H1 (cell line): ENCODE results near the gene PLEKHM3. TPM values are rescaled to one million over a fixed set of nuclear protein-coding genes. Genes with fewer than 3 reads are reported as not detected.

ENCODE experiments used
- CTCF ChIA-PET: fragments of 300-600 bp; sonication (Branson Sonifier 250); formaldehyde crosslinking; loops from one replicate; lab custom pipeline; 2021; ENCODE audit not compliant: partially characterized antibody; lab: Charles Lee
- POLR2A ChIA-PET: fragments of 300-600 bp; sonication (Branson Sonifier 250); formaldehyde crosslinking; loops from one replicate; lab custom pipeline; 2021; ENCODE audit warnings: inconsistent platforms; ENCODE audit not compliant: partially characterized antibody; lab: Charles Lee
- DNase-seq, 2 experiments: peaks; one replicate each; pipeline versions ENCODE4 v3.0.0 to v3.0.0-alpha.2; 2010 to 2022; ENCODE audit warnings: low spot score in 2 of 2, low read depth in 1 of 2, mixed read lengths in 1 of 2
- FAIRE-seq: peaks from 2 replicates; lab custom pipeline; 2011; peaks lifted over from hg19 to GRCh38; lab: Jason Lieb, UNC
- H2AFZ ChIP-seq: 2 replicates; pipeline ENCODE4 v1.8.1; 2012; ENCODE audit warnings: low read length, inconsistent platforms
- H2AK5ac ChIP-seq: 2 replicates; pipeline ENCODE4 v1.6.1; 2013; ENCODE audit warnings: low read depth, low read length
- H2BK120ac ChIP-seq: replicated peaks from 2 replicates; pipeline ENCODE3; 2013; ENCODE audit warnings: low read depth, low read length, inconsistent platforms
- H2BK12ac ChIP-seq: 2 replicates; pipeline ENCODE4 v1.6.1; 2013; ENCODE audit warnings: low read depth, low read length
- H2BK15ac ChIP-seq: 2 replicates; pipeline ENCODE4 v1.6.1; 2013; ENCODE audit warnings: low read length
- H2BK20ac ChIP-seq: 2 replicates; pipeline ENCODE4 v1.6.1; 2013; ENCODE audit warnings: low read length
- H2BK5ac ChIP-seq: 2 replicates; pipeline ENCODE4 v1.6.1; 2013; ENCODE audit warnings: low read depth, low read length
- H3K14ac ChIP-seq: 2 replicates; pipeline ENCODE4 v1.6.1; 2013; ENCODE audit warnings: inconsistent platforms; ENCODE audit not compliant: insufficient read length
- H3K18ac ChIP-seq: 2 replicates; pipeline ENCODE4 v1.6.1; 2013; ENCODE audit warnings: low read length; ENCODE audit errors: extremely low read depth
- H3K23ac ChIP-seq: 2 replicates; pipeline ENCODE4 v1.6.1; 2013; ENCODE audit warnings: inconsistent platforms; ENCODE audit not compliant: insufficient read length
- H3K23me2 ChIP-seq: 2 replicates; pipeline ENCODE4 v1.6.1; 2013; ENCODE audit warnings: low read depth, low read length
- H3K27ac ChIP-seq: 2 replicates; pipeline ENCODE4 v1.6.1; 2011; ENCODE audit warnings: low read depth, low read length, inconsistent platforms
- H3K27me3 ChIP-seq, 4 experiments: replicated peaks in 1 of 4; 1 replicate in 1 of 4; 2 replicates in 3 of 4; pipeline versions ENCODE4 v1.6.1 to v1.8.1; 2011 to 2013; ENCODE audit warnings: low read length in 3 of 4, mild to moderate bottlenecking in 3 of 4, inconsistent platforms in 2 of 4, mixed read lengths in 2 of 4, moderate library complexity in 1 of 4; ENCODE audit not compliant: control insufficient read depth in 3 of 4, insufficient read depth in 3 of 4; ENCODE audit errors: extremely low read depth in 1 of 4
- H3K36me3 ChIP-seq, 4 experiments: 2 replicates each; pipeline versions ENCODE4 v1.6.1 to v1.8.1; 2011 to 2013; ENCODE audit warnings: mild to moderate bottlenecking in 4 of 4, low read length in 3 of 4, moderate library complexity in 2 of 4, control low read depth in 1 of 4, inconsistent platforms in 1 of 4; ENCODE audit not compliant: insufficient read depth in 4 of 4, control insufficient read depth in 2 of 4
- H3K4ac ChIP-seq: replicated peaks from 2 replicates; pipeline ENCODE3; 2013; ENCODE audit warnings: low read length, low read depth, mixed read lengths, inconsistent platforms; ENCODE audit not compliant: insufficient read length
- H3K4me1 ChIP-seq, 4 experiments: replicated peaks in 1 of 4; 1 replicate in 1 of 4; 2 replicates in 3 of 4; pipeline versions ENCODE4 v1.6.1 to v1.8.1; 2011 to 2013; ENCODE audit warnings: low read length in 3 of 4, inconsistent platforms in 2 of 4, mixed read lengths in 1 of 4; ENCODE audit not compliant: insufficient read depth in 4 of 4, control insufficient read depth in 3 of 4
- H3K4me2 ChIP-seq, 2 experiments: 2 replicates each; pipeline versions ENCODE4 v1.6.1 to v1.8.1; 2011 to 2013; ENCODE audit warnings: low read depth in 2 of 2, low read length in 2 of 2, control low read depth in 1 of 2, inconsistent platforms in 1 of 2, mild to moderate bottlenecking in 1 of 2; ENCODE audit not compliant: insufficient read depth in 1 of 2
- H3K4me3 ChIP-seq, 4 experiments: fragments of 200-600, 300-600 bp in 1 of 4; sonication (generic), shearing (Covaris generic), sonication (Bioruptor Twin) in 1 of 4; 2 replicates each; pipeline versions ENCODE4 v1.5.1 to v1.8.1; 2011 to 2016; ENCODE audit warnings: low read length in 4 of 4, low read depth in 3 of 4, control low read depth in 2 of 4, inconsistent platforms in 2 of 4, mild to moderate bottlenecking in 2 of 4, mixed read lengths in 1 of 4, moderate library complexity in 1 of 4; ENCODE audit not compliant: insufficient read depth in 2 of 4; ENCODE audit errors: extremely low read depth in 1 of 4
- H3K56ac ChIP-seq: replicated peaks from 2 replicates; pipeline ENCODE3; 2013; ENCODE audit warnings: low read depth, mild to moderate bottlenecking, mixed read lengths, low read length, inconsistent platforms; ENCODE audit not compliant: insufficient read length
- H3K79me1 ChIP-seq: 2 replicates; pipeline ENCODE4 v1.6.1; 2013; ENCODE audit warnings: low read depth, low read length, control low read depth
- H3K79me2 ChIP-seq, 2 experiments: 2 replicates each; pipeline versions ENCODE4 v1.6.1 to v1.8.1; 2012 to 2013; ENCODE audit warnings: low read length in 2 of 2, mild to moderate bottlenecking in 2 of 2, inconsistent platforms in 1 of 2; ENCODE audit not compliant: insufficient read depth in 2 of 2, control insufficient read depth in 1 of 2
- H3K9ac ChIP-seq, 4 experiments: replicated peaks in 1 of 4; 1 replicate in 1 of 4; 2 replicates in 3 of 4; pipeline versions ENCODE4 v1.6.1 to v1.8.1; 2011 to 2013; ENCODE audit warnings: low read depth in 3 of 4, low read length in 3 of 4, control low read depth in 2 of 4, mild to moderate bottlenecking in 2 of 4, moderate library complexity in 2 of 4, inconsistent platforms in 1 of 4; ENCODE audit errors: extremely low read depth in 1 of 4
- H3K9me3 ChIP-seq, 2 experiments: 2 replicates each; pipeline versions ENCODE4 v1.6.1 to v1.8.1; 2012 to 2013; ENCODE audit warnings: mild to moderate bottlenecking in 2 of 2, moderate library complexity in 2 of 2, control low read depth in 1 of 2, inconsistent platforms in 1 of 2, low read depth in 1 of 2, low read length in 1 of 2, mixed read lengths in 1 of 2; ENCODE audit not compliant: insufficient read depth in 2 of 2
- H4K20me1 ChIP-seq, 2 experiments: replicated peaks in 1 of 2; 2 replicates each; pipeline versions ENCODE3 to v1.8.1; 2011 to 2013; ENCODE audit warnings: inconsistent platforms in 2 of 2, low read length in 2 of 2, mild to moderate bottlenecking in 1 of 2; ENCODE audit not compliant: insufficient read depth in 2 of 2, control insufficient read depth in 1 of 2
- H4K5ac ChIP-seq: 2 replicates; pipeline ENCODE4 v1.6.1; 2013; ENCODE audit warnings: low read length, low read depth, mixed read lengths, inconsistent platforms; ENCODE audit not compliant: insufficient read length
- H4K8ac ChIP-seq: 2 replicates; pipeline ENCODE4 v1.8.0; 2013; ENCODE audit warnings: mild to moderate bottlenecking, moderate library complexity, low read length, inconsistent platforms; ENCODE audit not compliant: insufficient read depth; ENCODE audit errors: extremely low read depth
- H4K91ac ChIP-seq: replicated peaks from 2 replicates; pipeline ENCODE3; 2013; ENCODE audit warnings: low read length, mixed read lengths, inconsistent platforms; ENCODE audit not compliant: insufficient read length
- EZH2 ChIP-seq: fragments of 200-600 bp; sonication (generic); IDR thresholded peaks from 2 replicates; pipeline ENCODE4 v1.7.1; 2012; ENCODE audit warnings: low read depth, mild to moderate bottlenecking, moderate library complexity, low read length, inconsistent platforms; ENCODE audit not compliant: severe bottlenecking
- WGBS, 2 experiments: shearing (Covaris generic) in 1 of 2; methylation state at CpG; one replicate each; pipeline versions ENCODE4 v1.1.6 to v1.1.7; 2013 to 2015; ENCODE audit warnings: low lambda C conversion rate in 2 of 2, mixed read lengths in 2 of 2, inconsistent platforms in 1 of 2, low coverage in 1 of 2, missing lambda C conversion rate in 1 of 2; ENCODE audit not compliant: insufficient replicate concordance in 2 of 2, insufficient coverage in 1 of 2, insufficient read length in 1 of 2; ENCODE audit errors: extremely low coverage in 1 of 2, missing lambda C conversion rate in 1 of 2; 5-methylcytosine and 5-hydroxymethylcytosine counted together
- polyA plus RNA-seq, 7 experiments: library from polyadenylated mRNA; depleted of rRNA in 3 of 7; stranded (reverse) in 5 of 7; unstranded in 2 of 7; fragments of >200 nt in 5 of 7; fragments of 200-250 nt in 2 of 7; gene quantifications; 1 replicate in 5 of 7; 2 replicates in 1 of 7; 4 replicates in 1 of 7; pipeline versions ENCODE4 v1.2.1 to v1.2.3, GENCODE V29; 2011 to 2013; ENCODE audit warnings: missing spikeins in 2 of 7, mixed read lengths in 2 of 7
- total RNA-seq: library from RNA; stranded (reverse); fragmentation: NEBNext Ultra II Directional; extraction: Animal tissue kit (Norgen Biotek cat#: 25700); gene quantifications from 2 replicates; pipeline ENCODE4 v1.2.1, GENCODE V29; 2021

PLEKHM3 gene
- total and polyA plus RNA-seq, 2 of the 8 experiments (the other 6 are each of a cell fraction or from before 2014, with no cell fraction given), result 2.3 to 5.8 TPM

DNA sequence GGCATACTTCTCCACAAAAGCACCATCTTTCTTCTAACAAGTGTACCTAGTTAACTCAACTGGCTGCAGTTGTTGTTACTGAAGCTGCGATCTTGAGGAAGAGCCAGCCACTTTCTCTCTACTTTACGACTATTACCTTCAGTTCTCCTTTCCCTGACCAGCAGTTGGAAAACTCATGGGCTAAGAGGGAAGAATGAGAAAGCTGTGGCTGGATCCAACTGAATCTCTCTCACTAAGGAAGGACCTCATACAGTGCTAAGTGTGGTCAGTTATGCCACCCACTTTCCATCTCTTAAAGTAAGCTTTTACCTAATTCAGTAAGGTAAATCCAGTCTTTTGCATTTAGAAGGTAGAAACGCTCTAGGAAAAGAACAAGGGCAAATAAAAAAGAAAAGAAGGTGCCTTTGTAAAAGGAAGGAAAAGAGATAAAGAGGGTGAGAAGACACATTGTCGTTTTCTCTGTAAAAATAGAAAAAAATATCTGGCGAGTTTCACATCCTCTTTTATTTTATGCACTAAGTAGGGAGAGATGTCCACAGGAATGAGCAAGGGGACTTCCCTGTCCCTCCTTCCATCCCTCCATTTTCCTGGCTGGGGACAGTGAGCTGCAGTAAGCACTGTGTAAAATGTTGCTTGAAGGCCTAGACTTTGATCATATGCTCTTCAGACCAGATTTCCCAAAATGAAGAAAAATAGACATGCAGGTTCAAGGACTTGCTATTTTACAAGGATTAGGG, 73.4 kb downstream of the PLEKHM3 start:
- CTCF ChIA-PET, result interaction anchor here (0.5 to 5.4 kb wide), 14 partner anchors 14 to 700 kb away, joined by 3 to 39 read pairs (median 4); no protein-coding TSS in a partner anchor
- DNase-seq, result no peak

More for the DNA sequence above, 73.4 kb downstream of the PLEKHM3 start:
- H3K79me2 ChIP-seq, result no peaks in the 10 kb centered on the region
- peak overlapping the region; percentile 63 for H4K5ac ChIP-seq
- TF ChIP-seq EZH2, result no peak
- TF ChIP-seq, all 59 proteins: peak for 0
- Histone ChIP-seq H3K79me1 (no peaks in the 10 kb centered on the region), H3K4me3 (no peak overlapping the region), H2BK5ac (no peak overlapping the region), H3K23ac (no peak overlapping the region), H4K20me1 (no peaks in the 10 kb centered on the region), H3K23me2 (no peaks in the 10 kb centered on the region), H4K8ac (no peak overlapping the region), H3K27ac (no peak overlapping the region), H2BK12ac (no peak overlapping the region), H2BK20ac (peak overlapping the region; percentile 53; the same call in 1 of the 2 replicates), H4K91ac (peak overlapping the region; percentile 29), H3K4me1 (peaks cover 0 to 27% (median 16%) of the 10 kb centered on the region in 4 experiments; a peak in 4 of 7 replicates), H3K56ac (no peak overlapping the region), H2BK15ac (no peak overlapping the region), H2AK5ac (no peak overlapping the region), H3K36me3 (no peaks in the 10 kb centered on the region), H3K9ac (no peak overlapping the region), H3K14ac (no peak overlapping the region), H2AFZ (no peak overlapping the region), H3K18ac (peak overlapping the region; percentile 60; the same call in 1 of the 2 replicates), H3K9me3 (no peaks in the 10 kb centered on the region), H3K27me3 (no peaks in the 10 kb centered on the region), H3K4me2 (peak overlapping the region in 1 of 2 experiments; percentile 25; a peak in 3 of 4 replicates), H2BK120ac (peak overlapping the region; percentile 81), H3K4ac (no peak overlapping the region)
- POLR2A ChIA-PET, result interaction anchor here (1.1 kb wide), 1 partner anchor 73 kb away, joined by 3 read pairs; the partner anchor contains the start of gene PLEKHM3
- no peak for FAIRE-seq
- 53% methylated on average over 5 of the region's 5 CpGs; no CpG with 5 or more reads in 1 of the 2 experiments for WGBS, 2 experiments
